GM12878 (cell line): ENCODE measurements around the gene WNT3A. TPM values are rescaled to one million over a fixed set of nuclear protein-coding genes. Genes with fewer than 3 reads are reported as not detected.

ENCODE experiments used
- ATAC-seq: fragments of 200-7000 bp; cut with Tn5 transposase; 3 replicates; pipeline ENCODE4 v1.9.1; 2020; ENCODE audit warnings: mild to moderate bottlenecking, moderate library complexity
- BruUV-seq: library from RNA; stranded (reverse); fragments of 400-500 nt; replicated peaks from 2 replicates; lab custom pipeline; 2021; lab: Mats Ljungman, UMichigan
- CTCF ChIA-PET: fragments of 300-600 bp; sonication (Branson Sonifier 250); formaldehyde crosslinking; extraction: SDS; loops from one replicate; lab custom pipeline; 2021; ENCODE audit warnings: inconsistent platforms; lab: Yijun Ruan, JAX
- POLR2A ChIA-PET: fragments of 350-600 bp; formaldehyde crosslinking; extraction: SDS; loops from one replicate; lab custom pipeline; 2021; ENCODE audit warnings: inconsistent platforms; lab: Charles Lee
- RAD21 ChIA-PET: fragments of 300-600 bp; sonication (Branson Sonifier 250); formaldehyde crosslinking; loops from one replicate; lab custom pipeline; 2023; ENCODE audit warnings: antibody characterized with exemption; ENCODE audit not compliant: unreplicated experiment; lab: Charles Lee
- SMC1A ChIA-PET: fragments of 300-600 bp; sonication (Branson Sonifier 250); formaldehyde crosslinking; loops from one replicate; lab custom pipeline; 2023; ENCODE audit not compliant: unreplicated experiment, uncharacterized antibody; lab: Charles Lee
- DNase-seq: peaks from one replicate; pipeline ENCODE4 v3.0.0-alpha.2; 2011; ENCODE audit warnings: low read depth, low spot score
- FAIRE-seq: peaks from 3 replicates; lab custom pipeline; 2011; peaks lifted over from hg19 to GRCh38; lab: Jason Lieb, UNC
- H2AFZ ChIP-seq: 2 replicates; pipeline ENCODE4 v1.6.0; 2011; ENCODE audit warnings: low read depth, low read length, control low read depth; ENCODE audit not compliant: control insufficient read depth
- H3K27ac ChIP-seq: 2 replicates; pipeline ENCODE4 v1.5.1; 2011; ENCODE audit warnings: control low read depth; ENCODE audit not compliant: control insufficient read depth, insufficient read depth
- H3K27me3 ChIP-seq, 2 experiments: replicated peaks in 1 of 2; 2 replicates each; pipeline versions ENCODE4 v1.6.0 to v1.6.1; 2011; ENCODE audit warnings: low read length in 1 of 2; ENCODE audit not compliant: control insufficient read depth in 2 of 2, insufficient read depth in 2 of 2
- H3K36me3 ChIP-seq, 2 experiments: 2 replicates each; pipeline ENCODE4 v1.5.1; 2011; ENCODE audit warnings: low read length in 1 of 2; ENCODE audit not compliant: control insufficient read depth in 2 of 2, insufficient read depth in 2 of 2
- H3K4me1 ChIP-seq: 2 replicates; pipeline ENCODE4 v1.6.1; 2011; ENCODE audit warnings: mild to moderate bottlenecking, low read length, moderate library complexity, mixed read lengths; ENCODE audit not compliant: control insufficient read depth, insufficient read depth
- H3K4me2 ChIP-seq: 2 replicates; pipeline ENCODE4 v1.6.0; 2011; ENCODE audit warnings: control low read depth; ENCODE audit not compliant: control insufficient read depth, insufficient read depth
- H3K4me3 ChIP-seq: fragments of 200-600 bp; sonication (generic); 2 replicates; pipeline ENCODE4 v1.5.1; 2016
- H3K79me2 ChIP-seq: 2 replicates; pipeline ENCODE4 v1.6.0; 2011; ENCODE audit warnings: low read length; ENCODE audit not compliant: control insufficient read depth, insufficient read depth
- H3K9ac ChIP-seq: 2 replicates; pipeline ENCODE4 v1.8.0; 2011; ENCODE audit warnings: low read length, control low read depth, mixed read lengths; ENCODE audit not compliant: control insufficient read depth, insufficient read depth
- H3K9me3 ChIP-seq: replicated peaks from 3 replicates; pipeline ENCODE4 v1.5.1; 2011; ENCODE audit warnings: mild to moderate bottlenecking, low read length; ENCODE audit not compliant: control insufficient read depth, insufficient read depth
- H4K20me1 ChIP-seq: 2 replicates; pipeline ENCODE4 v1.6.0; 2011; ENCODE audit not compliant: control insufficient read depth, insufficient read depth
- BCL11A ChIP-seq: IDR thresholded peaks from 2 replicates; pipeline ENCODE4 v1.6.1; 2011; ENCODE audit warnings: low read depth, low read length
- MXI1 ChIP-seq: fragments of 150-350 bp; IDR thresholded peaks from 2 replicates; pipeline ENCODE4 v1.6.1; 2011; ENCODE audit warnings: low read depth, mild to moderate bottlenecking, inconsistent platforms, low read length, improper control_type of control experiment
- MYB ChIP-seq: fragments of 150-350 bp; IDR thresholded peaks from 2 replicates; pipeline ENCODE4 v1.6.1; 2014; ENCODE audit warnings: mild to moderate bottlenecking, low read depth, low read length, borderline replicate concordance
- NFIC ChIP-seq: IDR thresholded peaks from 2 replicates; pipeline ENCODE4 v1.6.1; 2012; ENCODE audit warnings: low read depth, mild to moderate bottlenecking, inconsistent platforms, low read length, moderate library complexity
- NFYB ChIP-seq: IDR thresholded peaks from 2 replicates; pipeline ENCODE4 v1.6.1; 2011; ENCODE audit warnings: low read depth, mild to moderate bottlenecking, low read length, improper control_type of control experiment, moderate library complexity; ENCODE audit not compliant: insufficient read depth
- POLR2AphosphoS2 ChIP-seq: IDR thresholded peaks from 2 replicates; pipeline ENCODE4 v1.6.1; 2011; ENCODE audit warnings: low read depth, mild to moderate bottlenecking, low read length, improper control_type of control experiment, moderate library complexity
- RAD21 ChIP-seq: IDR thresholded peaks from 2 replicates; pipeline ENCODE4 v1.6.1; 2011; ENCODE audit warnings: mild to moderate bottlenecking, low read depth, low read length, moderate library complexity; ENCODE audit not compliant: insufficient read depth
- RBBP5 ChIP-seq: fragments of 200-600 bp; sonication (generic); conservative IDR thresholded peaks from 2 replicates; pipeline ENCODE4 v1.6.1; 2016
- RCOR1 ChIP-seq: conservative IDR thresholded peaks from 2 replicates; pipeline ENCODE4 v1.6.1; 2012; ENCODE audit warnings: low read depth, low read length, improper control_type of control experiment
- SPI1 ChIP-seq: IDR thresholded peaks from 2 replicates; pipeline ENCODE4 v1.6.1; 2011; ENCODE audit warnings: low read depth, mild to moderate bottlenecking, low read length, moderate library complexity, borderline replicate concordance; ENCODE audit not compliant: insufficient read depth
- SRF ChIP-seq, 2 experiments: IDR thresholded peaks; 2 replicates each; pipeline ENCODE4 v1.6.1; 2011; ENCODE audit warnings: low read depth in 2 of 2, low read length in 2 of 2, mild to moderate bottlenecking in 1 of 2, moderate library complexity in 1 of 2
- WGBS: methylation state at CpG from one replicate; pipeline ENCODE4 v1.1.6; 2016; ENCODE audit warnings: low lambda C conversion rate; ENCODE audit not compliant: insufficient replicate concordance, insufficient coverage; ENCODE audit errors: missing lambda C conversion rate; 5-methylcytosine and 5-hydroxymethylcytosine counted together
- in situ Hi-C: fragments of 300-500 bp; cut with MboI; formaldehyde crosslinking; loops from 9 replicates; pipeline ENCODE4 v1.14.3; 2018; ENCODE audit warnings: mixed read lengths
- intact Hi-C: fragments of 100-400 bp; cut with micrococcal nuclease; formaldehyde crosslinking; loops from one replicate; pipeline ENCODE4 v1.14.2; 2022; ENCODE audit not compliant: unreplicated experiment
- polyA plus RNA-seq, 11 experiments: library from polyadenylated mRNA; depleted of rRNA in 4 of 11; unstranded in 6 of 11; stranded (reverse) in 5 of 11; fragments of >200 nt; fragmentation: Nextera tagmentation in 4 of 11; fragmentation: Illumina TruSeq in 1 of 11; extraction: Ambion mirVana in 4 of 11; extraction: Trizol in 1 of 11; gene quantifications; 1 replicate in 1 of 11; 2 replicates in 10 of 11; pipeline versions ENCODE4 v1.2.1 to v1.2.3, GENCODE V29; 2011 to 2016; ENCODE audit warnings: inconsistent platforms in 2 of 11, missing spikeins in 2 of 11, low read depth in 1 of 11
- total RNA-seq, 4 experiments: library from RNA; depleted of rRNA in 3 of 4; stranded (reverse); fragments of >200 nt in 3 of 4; fragmentation: Illumina TruSeq in 1 of 4; extraction: Trizol in 1 of 4; gene quantifications; 2 replicates each; pipeline versions ENCODE4 v1.2.1 to v1.2.3, GENCODE V29; 2013 to 2021
- TF ChIP-seq, protein P1 (sequence below): fragments of 450-650 bp; IDR thresholded peaks from 2 replicates; pipeline ENCODE4 v1.6.1; 2017; ENCODE audit warnings: low read depth, mild to moderate bottlenecking, moderate library complexity
- TF ChIP-seq, protein P2 (sequence below): fragments of 450-650 bp; IDR thresholded peaks from 2 replicates; pipeline ENCODE4 v1.6.1; 2017; ENCODE audit warnings: mild to moderate bottlenecking, low read depth, inconsistent platforms; ENCODE audit not compliant: poor library complexity, severe bottlenecking
- TF ChIP-seq, protein P3 (sequence below), 3 experiments: IDR thresholded peaks in 2 of 3; conservative IDR thresholded peaks in 1 of 3; 2 replicates each; pipeline ENCODE4 v1.5.1; 2011; ENCODE audit warnings: low read depth in 3 of 3, low read length in 3 of 3, mild to moderate bottlenecking in 3 of 3, control low read depth in 2 of 3, moderate library complexity in 2 of 3, inconsistent platforms in 1 of 3, mixed read lengths in 1 of 3; ENCODE audit not compliant: control insufficient read depth in 2 of 3, insufficient read depth in 1 of 3; ENCODE audit errors: extremely low read depth in 1 of 3

WNT3A gene
- total and polyA plus RNA-seq, 10 of the 15 experiments (the other 5 are each of a cell fraction or from before 2014, with no cell fraction given), result 0.16 TPM; not detected in 9

DNA sequence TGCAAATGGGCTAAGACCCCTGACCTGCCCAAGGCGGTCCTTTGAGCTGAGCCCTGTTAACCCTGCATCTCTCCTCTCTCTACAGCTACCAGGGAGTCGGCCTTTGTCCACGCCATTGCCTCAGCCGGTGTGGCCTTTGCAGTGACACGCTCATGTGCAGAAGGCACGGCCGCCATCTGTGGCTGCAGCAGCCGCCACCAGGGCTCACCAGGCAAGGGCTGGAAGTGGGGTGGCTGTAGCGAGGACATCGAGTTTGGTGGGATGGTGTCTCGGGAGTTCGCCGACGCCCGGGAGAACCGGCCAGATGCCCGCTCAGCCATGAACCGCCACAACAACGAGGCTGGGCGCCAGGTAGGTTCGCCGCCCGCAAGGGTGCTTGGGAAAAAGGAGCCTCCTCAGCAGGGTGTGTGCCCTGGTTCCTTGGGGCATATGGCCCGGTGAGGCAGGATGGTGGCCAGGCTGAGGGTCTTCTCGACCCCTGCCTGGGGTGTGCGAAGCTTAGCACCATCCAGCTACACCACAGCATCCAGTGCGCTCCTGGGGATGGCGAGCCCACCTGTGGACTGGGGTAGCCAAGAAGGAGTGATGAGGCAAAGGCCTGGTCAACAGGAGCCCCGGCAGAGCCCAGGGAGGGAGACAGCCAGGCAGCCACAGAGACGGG is 43.9 kb downstream of the WNT3A start:
- WGBS, result 43% methylated on average over 30 of the region's 30 CpGs
- ChIA-PET POLR2A (no interaction called here), SMC1A (no interaction called here), RAD21 (no interaction called here), CTCF (no interaction called here)
- no TSS peak for BruUV-seq
- no peak overlapping the region for H3K4me3 ChIP-seq
- no peak for ATAC-seq
- in situ Hi-C loops (no loop called here), intact Hi-C loops (no loop called here)
- peaks cover 0 to 3% of the 10 kb centered on the region in 2 experiments; a peak in 1 of 4 replicates for H3K27me3 ChIP-seq
- H3K4me1 ChIP-seq, result no peaks in the 10 kb centered on the region
- H4K20me1 ChIP-seq, result no peaks in the 10 kb centered on the region
- no peak for FAIRE-seq
- H3K4me2 ChIP-seq, result no peak overlapping the region
- DNase-seq, result no peak
- no peak overlapping the region for H2AFZ ChIP-seq
- no peaks in the 10 kb centered on the region for H3K36me3 ChIP-seq
- H3K9me3 ChIP-seq, result no peaks in the 10 kb centered on the region
- no peaks in the 10 kb centered on the region for H3K79me2 ChIP-seq
- no peak overlapping the region for H3K27ac ChIP-seq
- no peak overlapping the region for H3K9ac ChIP-seq
- TF ChIP-seq, protein P1, sequence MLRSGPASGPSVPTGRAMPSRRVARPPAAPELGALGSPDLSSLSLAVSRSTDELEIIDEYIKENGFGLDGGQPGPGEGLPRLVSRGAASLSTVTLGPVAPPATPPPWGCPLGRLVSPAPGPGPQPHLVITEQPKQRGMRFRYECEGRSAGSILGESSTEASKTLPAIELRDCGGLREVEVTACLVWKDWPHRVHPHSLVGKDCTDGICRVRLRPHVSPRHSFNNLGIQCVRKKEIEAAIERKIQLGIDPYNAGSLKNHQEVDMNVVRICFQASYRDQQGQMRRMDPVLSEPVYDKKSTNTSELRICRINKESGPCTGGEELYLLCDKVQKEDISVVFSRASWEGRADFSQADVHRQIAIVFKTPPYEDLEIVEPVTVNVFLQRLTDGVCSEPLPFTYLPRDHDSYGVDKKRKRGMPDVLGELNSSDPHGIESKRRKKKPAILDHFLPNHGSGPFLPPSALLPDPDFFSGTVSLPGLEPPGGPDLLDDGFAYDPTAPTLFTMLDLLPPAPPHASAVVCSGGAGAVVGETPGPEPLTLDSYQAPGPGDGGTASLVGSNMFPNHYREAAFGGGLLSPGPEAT, result no peak
- TF ChIP-seq RCOR1 (no peak), BCL11A (no peak), RAD21 (no peak), MXI1 (no peak), SRF (IDR thresholded peaks at IDR 0.05; ENCODE audit: low read depth in 2 of 2, low read length in 2 of 2) (no peak), NFIC (no peak), NFYB (no peak), POLR2AphosphoS2 (no peak), SPI1 (no peak), MYB (no peak), RBBP5 (no peak)
- TF ChIP-seq, protein P2, sequence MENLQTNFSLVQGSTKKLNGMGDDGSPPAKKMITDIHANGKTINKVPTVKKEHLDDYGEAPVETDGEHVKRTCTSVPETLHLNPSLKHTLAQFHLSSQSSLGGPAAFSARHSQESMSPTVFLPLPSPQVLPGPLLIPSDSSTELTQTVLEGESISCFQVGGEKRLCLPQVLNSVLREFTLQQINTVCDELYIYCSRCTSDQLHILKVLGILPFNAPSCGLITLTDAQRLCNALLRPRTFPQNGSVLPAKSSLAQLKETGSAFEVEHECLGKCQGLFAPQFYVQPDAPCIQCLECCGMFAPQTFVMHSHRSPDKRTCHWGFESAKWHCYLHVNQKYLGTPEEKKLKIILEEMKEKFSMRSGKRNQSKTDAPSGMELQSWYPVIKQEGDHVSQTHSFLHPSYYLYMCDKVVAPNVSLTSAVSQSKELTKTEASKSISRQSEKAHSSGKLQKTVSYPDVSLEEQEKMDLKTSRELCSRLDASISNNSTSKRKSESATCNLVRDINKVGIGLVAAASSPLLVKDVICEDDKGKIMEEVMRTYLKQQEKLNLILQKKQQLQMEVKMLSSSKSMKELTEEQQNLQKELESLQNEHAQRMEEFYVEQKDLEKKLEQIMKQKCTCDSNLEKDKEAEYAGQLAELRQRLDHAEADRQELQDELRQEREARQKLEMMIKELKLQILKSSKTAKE, result no peak
- TF ChIP-seq, protein P3, sequence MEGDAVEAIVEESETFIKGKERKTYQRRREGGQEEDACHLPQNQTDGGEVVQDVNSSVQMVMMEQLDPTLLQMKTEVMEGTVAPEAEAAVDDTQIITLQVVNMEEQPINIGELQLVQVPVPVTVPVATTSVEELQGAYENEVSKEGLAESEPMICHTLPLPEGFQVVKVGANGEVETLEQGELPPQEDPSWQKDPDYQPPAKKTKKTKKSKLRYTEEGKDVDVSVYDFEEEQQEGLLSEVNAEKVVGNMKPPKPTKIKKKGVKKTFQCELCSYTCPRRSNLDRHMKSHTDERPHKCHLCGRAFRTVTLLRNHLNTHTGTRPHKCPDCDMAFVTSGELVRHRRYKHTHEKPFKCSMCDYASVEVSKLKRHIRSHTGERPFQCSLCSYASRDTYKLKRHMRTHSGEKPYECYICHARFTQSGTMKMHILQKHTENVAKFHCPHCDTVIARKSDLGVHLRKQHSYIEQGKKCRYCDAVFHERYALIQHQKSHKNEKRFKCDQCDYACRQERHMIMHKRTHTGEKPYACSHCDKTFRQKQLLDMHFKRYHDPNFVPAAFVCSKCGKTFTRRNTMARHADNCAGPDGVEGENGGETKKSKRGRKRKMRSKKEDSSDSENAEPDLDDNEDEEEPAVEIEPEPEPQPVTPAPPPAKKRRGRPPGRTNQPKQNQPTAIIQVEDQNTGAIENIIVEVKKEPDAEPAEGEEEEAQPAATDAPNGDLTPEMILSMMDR (IDR thresholded peaks at IDR 0.05 in 2 of 3, conservative IDR thresholded peaks at IDR 0.05 in 1 of 3; ENCODE audit: control insufficient read depth in 2 of 3, extremely low read depth in 1 of 3, insufficient read depth in 1 of 3, low read depth in 3 of 3, low read length in 3 of 3), result no peak
